Adrenal gland (tissue), 5 donors: ENCODE data around the gene MAGEA8.

ENCODE experiments used
- POLR2A ChIP-seq, 2 donors: fragments of 450-650 bp; IDR thresholded peaks; one replicate each; pipeline ENCODE4 v1.6.1; 2017; ENCODE audit warnings: antibody characterized with exemption in 2 of 2, mild to moderate bottlenecking in 2 of 2, moderate library complexity in 1 of 2
- TF ChIP-seq, protein P1 (sequence below), 6 experiments: fragments of 450-650 bp in 4 of 6; fragments of 200-600 bp in 2 of 6; sonication (generic) in 1 of 6; IDR thresholded peaks; 1 replicate in 5 of 6; 2 replicates in 1 of 6; pipeline versions ENCODE4 v1.5.1 to v1.8.0; 2016 to 2021; ENCODE audit warnings: antibody characterized with exemption in 6 of 6, mild to moderate bottlenecking in 2 of 6, moderate library complexity in 1 of 6
- donor health status: DM: no; HTN: no; CAD: no.

DNA sequence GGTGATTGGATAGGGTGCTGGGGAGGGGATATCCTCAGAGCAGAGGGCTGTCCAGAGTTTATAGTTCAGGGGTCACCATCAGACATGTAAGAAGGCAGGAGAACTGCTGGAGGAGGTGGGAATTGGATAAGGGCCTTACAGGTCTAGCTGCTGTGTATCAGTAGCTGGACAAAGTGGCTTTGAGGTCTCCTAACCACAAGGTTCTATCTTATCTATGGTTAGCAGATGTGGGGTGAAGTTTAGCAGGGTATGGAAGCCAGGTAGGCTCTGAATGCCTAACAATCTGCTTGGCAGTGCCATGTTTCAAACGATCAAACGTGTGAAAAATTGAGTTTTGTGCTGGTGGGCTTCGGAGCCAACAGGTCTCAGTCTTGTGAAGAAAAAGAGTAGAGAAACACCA lies 32.1 kb upstream of the MAGEA8 start:
- TF ChIP-seq, protein P1, sequence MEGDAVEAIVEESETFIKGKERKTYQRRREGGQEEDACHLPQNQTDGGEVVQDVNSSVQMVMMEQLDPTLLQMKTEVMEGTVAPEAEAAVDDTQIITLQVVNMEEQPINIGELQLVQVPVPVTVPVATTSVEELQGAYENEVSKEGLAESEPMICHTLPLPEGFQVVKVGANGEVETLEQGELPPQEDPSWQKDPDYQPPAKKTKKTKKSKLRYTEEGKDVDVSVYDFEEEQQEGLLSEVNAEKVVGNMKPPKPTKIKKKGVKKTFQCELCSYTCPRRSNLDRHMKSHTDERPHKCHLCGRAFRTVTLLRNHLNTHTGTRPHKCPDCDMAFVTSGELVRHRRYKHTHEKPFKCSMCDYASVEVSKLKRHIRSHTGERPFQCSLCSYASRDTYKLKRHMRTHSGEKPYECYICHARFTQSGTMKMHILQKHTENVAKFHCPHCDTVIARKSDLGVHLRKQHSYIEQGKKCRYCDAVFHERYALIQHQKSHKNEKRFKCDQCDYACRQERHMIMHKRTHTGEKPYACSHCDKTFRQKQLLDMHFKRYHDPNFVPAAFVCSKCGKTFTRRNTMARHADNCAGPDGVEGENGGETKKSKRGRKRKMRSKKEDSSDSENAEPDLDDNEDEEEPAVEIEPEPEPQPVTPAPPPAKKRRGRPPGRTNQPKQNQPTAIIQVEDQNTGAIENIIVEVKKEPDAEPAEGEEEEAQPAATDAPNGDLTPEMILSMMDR (IDR thresholded peaks at IDR 0.05), result no peak
- TF ChIP-seq POLR2A (IDR thresholded peaks at IDR 0.05), result no peak
